CD8-positive, alpha-beta memory T cell (primary cell): ENCODE results near the gene TFF1. TPM values are rescaled to one million over a fixed set of nuclear protein-coding genes. Genes with fewer than 3 reads are reported as not detected.
A peak's percentile ranks its signal among the peaks of the same experiment; 100 is the strongest.

ENCODE experiments used
- CTCF ChIA-PET: fragments of 350-600 bp; sonication (Branson Sonifier 250); formaldehyde crosslinking; loops from one replicate; lab custom pipeline; 2021; ENCODE audit warnings: antibody characterized with exemption; lab: Charles Lee
- POLR2A ChIA-PET: fragments of 350-600 bp; sonication (Branson Sonifier 250); formaldehyde crosslinking; loops from one replicate; lab custom pipeline; 2021; ENCODE audit warnings: antibody characterized with exemption; lab: Charles Lee
- DNase-seq, 5 donors: peaks; one replicate each; pipeline versions ENCODE4 v3.0.0 to v3.0.0-alpha.2; 2020 to 2022; ENCODE audit warnings: mixed read lengths in 1 of 5
- H3K27ac ChIP-seq: one replicate; pipeline ENCODE4 v1.7.0; 2013; ENCODE audit warnings: low read depth, mild to moderate bottlenecking, low read length, moderate library complexity
- H3K27me3 ChIP-seq: 2 replicates; pipeline ENCODE4 v1.7.0; 2013; ENCODE audit warnings: low read length, mild to moderate bottlenecking; ENCODE audit not compliant: insufficient read depth, poor library complexity, severe bottlenecking
- H3K36me3 ChIP-seq: 2 replicates; pipeline ENCODE4 v1.7.0; 2013; ENCODE audit warnings: mild to moderate bottlenecking, low read length, moderate library complexity; ENCODE audit not compliant: insufficient read depth
- H3K4me1 ChIP-seq: 2 replicates; pipeline ENCODE4 v1.7.0; 2013; ENCODE audit warnings: mild to moderate bottlenecking, low read length, moderate library complexity; ENCODE audit not compliant: insufficient read depth
- H3K4me3 ChIP-seq: 2 replicates; pipeline ENCODE4 v1.7.0; 2013; ENCODE audit warnings: mild to moderate bottlenecking, low read length
- H3K9me3 ChIP-seq: 2 replicates; pipeline ENCODE4 v1.7.0; 2013; ENCODE audit warnings: mild to moderate bottlenecking, low read length
- H3K27ac Mint-ChIP-seq, 8 donors: one replicate each; pipeline ENCODE4 v1.8.0; 2020 to 2021; ENCODE audit warnings: mixed read lengths in 8 of 8, mild to moderate bottlenecking in 6 of 8, inconsistent platforms in 3 of 8, moderate library complexity in 3 of 8
- H3K27me3 Mint-ChIP-seq, 2 donors: one replicate each; pipeline ENCODE4 v1.8.0; 2020 to 2021; ENCODE audit warnings: mixed read lengths in 2 of 2, mild to moderate bottlenecking in 1 of 2, moderate library complexity in 1 of 2
- H3K36me3 Mint-ChIP-seq, 3 donors: one replicate each; pipeline ENCODE4 v1.8.0; 2020 to 2021; ENCODE audit warnings: mixed read lengths in 3 of 3, inconsistent platforms in 1 of 3, mild to moderate bottlenecking in 1 of 3
- H3K4me1 Mint-ChIP-seq, 3 donors: one replicate each; pipeline ENCODE4 v1.8.0; 2020 to 2021; ENCODE audit warnings: mixed read lengths in 3 of 3, inconsistent platforms in 1 of 3, mild to moderate bottlenecking in 1 of 3
- H3K4me3 Mint-ChIP-seq, 7 donors: one replicate each; pipeline ENCODE4 v1.8.0; 2020 to 2021; ENCODE audit warnings: mixed read lengths in 7 of 7, mild to moderate bottlenecking in 6 of 7, moderate library complexity in 4 of 7, inconsistent platforms in 2 of 7
- H3K9me3 Mint-ChIP-seq, 5 donors: one replicate each; pipeline ENCODE4 v1.8.0; 2020 to 2022; ENCODE audit warnings: mixed read lengths in 5 of 5, mild to moderate bottlenecking in 3 of 5, moderate library complexity in 2 of 5, inconsistent platforms in 1 of 5
- polyA plus RNA-seq: library from polyadenylated mRNA; unstranded; fragments of 300-500 nt; fragmentation: Illumina TruSeq; gene quantifications from one replicate; pipeline ENCODE4 v1.2.3, GENCODE V29; 2021
- total RNA-seq, 2 experiments: library from RNA; stranded (reverse); gene quantifications; one replicate each; pipeline ENCODE4 v1.2.3, GENCODE V29; 2021

TFF1 gene
- total and polyA plus RNA-seq, 3 experiments from 2014 or later, result not detected

- Mint-ChIP-seq H3K4me3 (no peak overlapping the region), H3K9me3 (peaks cover 6 to 17% (median 13%) of the 10 kb centered on the region in 5 donors), H3K4me1 (peaks cover 8 to 18% (median 8%) of the 10 kb centered on the region in 3 donors), H3K36me3 (peaks cover 0 to 12% (median 0%) of the 10 kb centered on the region in 3 donors), H3K27me3 (peaks cover 0 to 1% of the 10 kb centered on the region in 2 donors), H3K27ac (peak overlapping the region in 1 of 8 donors; percentile 73)
- Histone ChIP-seq H3K36me3 (no peaks in the 10 kb centered on the region), H3K9me3 (peaks cover 7% of the 10 kb centered on the region), H3K27me3 (no peaks in the 10 kb centered on the region), H3K27ac (no peak overlapping the region), H3K4me3 (no peak overlapping the region), H3K4me1 (peaks cover 10% of the 10 kb centered on the region)
- CTCF ChIA-PET, result interaction anchor here (0.8 to 2.4 kb wide), 12 partner anchors 8 to 236 kb away, joined by 3 to 27 read pairs (median 4); partner anchors contain the start of gene UBASH3A
- POLR2A ChIA-PET, result interaction anchor here (0.8 to 1.3 kb wide), 2 partner anchors 21 to 45 kb away, joined by 3 read pairs; no protein-coding TSS in a partner anchor
- DNase-seq, result peak in 2 of 5 donors; percentile 30 to 75
These were observed 15.1 kb upstream of the TFF1 start for GRCh38 chr21:42381347-42381984.

GRCh38 chr21:42379426-42380215 is 13.3 kb upstream of the TFF1 start:
- ChIA-PET POLR2A (no interaction called here), CTCF (no interaction called here)
- peaks cover 3% of the 10 kb centered on the region for H3K4me1 ChIP-seq
- peaks cover 0 to 12% (median 0%) of the 10 kb centered on the region in 3 donors for H3K36me3 Mint-ChIP-seq
- no peak overlapping the region for H3K27ac ChIP-seq
- no peaks in the 10 kb centered on the region for H3K27me3 ChIP-seq
- no peak overlapping the region for H3K4me3 ChIP-seq
- peaks cover 6 to 17% (median 10%) of the 10 kb centered on the region in 5 donors for H3K9me3 Mint-ChIP-seq
- H3K27ac Mint-ChIP-seq, result no peak overlapping the region
- DNase-seq, result peak in 1 of 5 donors; percentile 14
- no peak overlapping the region for H3K4me3 Mint-ChIP-seq
- peaks cover 0 to 1% of the 10 kb centered on the region in 2 donors for H3K27me3 Mint-ChIP-seq
- no peaks in the 10 kb centered on the region for H3K36me3 ChIP-seq
- peaks cover 7% of the 10 kb centered on the region for H3K9me3 ChIP-seq
- H3K4me1 Mint-ChIP-seq, result peaks cover 0 to 11% (median 2%) of the 10 kb centered on the region in 3 donors

- peaks cover 0 to 1% of the 10 kb centered on the region in 2 donors for H3K27me3 Mint-ChIP-seq
- H3K9me3 ChIP-seq, result peaks cover 7% of the 10 kb centered on the region
- H3K36me3 Mint-ChIP-seq, result peaks cover 0 to 12% (median 0%) of the 10 kb centered on the region in 3 donors
- no peak overlapping the region for H3K27ac Mint-ChIP-seq
- H3K4me1 ChIP-seq, result no peaks in the 10 kb centered on the region
- DNase-seq, result no peak
- no peaks in the 10 kb centered on the region for H3K27me3 ChIP-seq
- H3K9me3 Mint-ChIP-seq, result peaks cover 6 to 15% (median 10%) of the 10 kb centered on the region in 5 donors
- peaks cover 0 to 4% (median 0%) of the 10 kb centered on the region in 3 donors for H3K4me1 Mint-ChIP-seq
- no peak overlapping the region for H3K4me3 ChIP-seq
- H3K27ac ChIP-seq, result no peak overlapping the region
- H3K4me3 Mint-ChIP-seq, result no peak overlapping the region
- no peaks in the 10 kb centered on the region for H3K36me3 ChIP-seq
- POLR2A ChIA-PET, result no interaction called here
- CTCF ChIA-PET, result no interaction called here
These were observed 12.1 kb upstream of the TFF1 start for GRCh38 chr21:42378418-42378817.

GRCh38 chr21:42377951-42378340 is 11.6 kb upstream of the TFF1 start:
- Mint-ChIP-seq H3K36me3 (peaks cover 0 to 12% (median 0%) of the 10 kb centered on the region in 3 donors), H3K27ac (no peak overlapping the region), H3K4me1 (peaks cover 0 to 8% (median 0%) of the 10 kb centered on the region in 3 donors), H3K4me3 (no peak overlapping the region), H3K27me3 (peaks cover 0 to 1% of the 10 kb centered on the region in 2 donors), H3K9me3 (peaks cover 6 to 15% (median 10%) of the 10 kb centered on the region in 5 donors)
- Histone ChIP-seq H3K27me3 (no peaks in the 10 kb centered on the region), H3K27ac (no peak overlapping the region), H3K9me3 (peaks cover 7% of the 10 kb centered on the region), H3K4me3 (no peak overlapping the region), H3K36me3 (no peaks in the 10 kb centered on the region), H3K4me1 (no peaks in the 10 kb centered on the region)
- CTCF ChIA-PET, result no interaction called here
- POLR2A ChIA-PET, result no interaction called here
- DNase-seq, result peak in 1 of 5 donors; percentile 13

GRCh38 chr21:42377211-42377950 is 11.0 kb upstream of the TFF1 start:
- Histone ChIP-seq H3K4me3 (no peak overlapping the region), H3K9me3 (peaks cover 7% of the 10 kb centered on the region), H3K27ac (no peak overlapping the region), H3K36me3 (no peaks in the 10 kb centered on the region), H3K27me3 (no peaks in the 10 kb centered on the region), H3K4me1 (no peaks in the 10 kb centered on the region)
- DNase-seq, result peak in 1 of 5 donors; percentile 32
- Mint-ChIP-seq H3K4me3 (no peak overlapping the region), H3K27me3 (peaks cover 0 to 1% of the 10 kb centered on the region in 2 donors), H3K4me1 (peaks cover 0 to 9% (median 0%) of the 10 kb centered on the region in 3 donors), H3K9me3 (peaks cover 6 to 12% (median 8%) of the 10 kb centered on the region in 5 donors), H3K27ac (peak overlapping the region in 1 of 8 donors; percentile 23), H3K36me3 (peaks cover 0 to 8% (median 0%) of the 10 kb centered on the region in 3 donors)
- ChIA-PET CTCF (no interaction called here), POLR2A (no interaction called here)

GRCh38 chr21:42376338-42376982 is 10.1 kb upstream of the TFF1 start:
- no peak overlapping the region for H3K27ac ChIP-seq
- POLR2A ChIA-PET, result no interaction called here
- peaks cover 0 to under 1% (median 0%) of the 10 kb centered on the region in 3 donors for H3K36me3 Mint-ChIP-seq

GRCh38 chr21:42375966-42376337 is 9.6 kb upstream of the TFF1 start:
- Mint-ChIP-seq H3K4me1 (peaks cover 0 to 6% (median 0%) of the 10 kb centered on the region in 3 donors), H3K27me3 (peaks cover 0 to 1% of the 10 kb centered on the region in 2 donors), H3K4me3 (no peak overlapping the region), H3K9me3 (peaks cover 0 to 2% (median 0%) of the 10 kb centered on the region in 5 donors), H3K36me3 (no peaks in the 10 kb centered on the region), H3K27ac (no peak overlapping the region)
- no peak overlapping the region for H3K4me3 ChIP-seq
- CTCF ChIA-PET, result no interaction called here
- DNase-seq, result peak in 1 of 5 donors; percentile 33
- H3K36me3 ChIP-seq, result no peaks in the 10 kb centered on the region
- H3K9me3 ChIP-seq, result no peaks in the 10 kb centered on the region
- POLR2A ChIA-PET, result no interaction called here
- no peak overlapping the region for H3K27ac ChIP-seq
- H3K27me3 ChIP-seq, result no peaks in the 10 kb centered on the region
- no peaks in the 10 kb centered on the region for H3K4me1 ChIP-seq

More at GRCh38 chr21:42376338-42376982, 10.1 kb upstream of the TFF1 start:
- DNase-seq, result peak in 1 of 5 donors; percentile 38
- Mint-ChIP-seq H3K4me1 (peaks cover 0 to 7% (median 0%) of the 10 kb centered on the region in 3 donors), H3K27ac (no peak overlapping the region), H3K4me3 (no peak overlapping the region), H3K9me3 (peaks cover under 1 to 3% (median under 1%) of the 10 kb centered on the region in 5 donors), H3K27me3 (peaks cover 0 to 1% of the 10 kb centered on the region in 2 donors)
- Histone ChIP-seq H3K4me3 (no peak overlapping the region), H3K27me3 (no peaks in the 10 kb centered on the region), H3K4me1 (no peaks in the 10 kb centered on the region), H3K36me3 (no peaks in the 10 kb centered on the region), H3K9me3 (peaks cover under 1% of the 10 kb centered on the region)
- CTCF ChIA-PET, result no interaction called here
